Ishikawa (cell line): ENCODE data around the gene KIF9.

Experiments
- CEBPB ChIP-seq: IDR thresholded peaks from 2 replicates; pipeline ENCODE4 v1.6.1; 2012
- CREB1 ChIP-seq: IDR thresholded peaks from 2 replicates; pipeline ENCODE4 v1.6.1; 2012; ENCODE audit warnings: low read depth
- EP300 ChIP-seq: IDR thresholded peaks from 2 replicates; pipeline ENCODE4 v1.6.1; 2012; ENCODE audit warnings: borderline replicate concordance
- FOXM1 ChIP-seq: IDR thresholded peaks from 2 replicates; pipeline ENCODE4 v1.6.1; 2012; ENCODE audit warnings: low read depth, borderline replicate concordance
- RAD21 ChIP-seq: IDR thresholded peaks from 2 replicates; pipeline ENCODE4 v1.6.1; 2012; ENCODE audit warnings: low read depth
- REST ChIP-seq: IDR thresholded peaks from 2 replicates; pipeline ENCODE4 v1.6.1; 2012; ENCODE audit warnings: low read depth, mild to moderate bottlenecking
- TAF1 ChIP-seq: IDR thresholded peaks from 2 replicates; pipeline ENCODE4 v1.6.1; 2012; ENCODE audit warnings: low read depth, mild to moderate bottlenecking
- ZBTB7A ChIP-seq: IDR thresholded peaks from 2 replicates; pipeline ENCODE4 v1.6.1; 2012; ENCODE audit warnings: low read depth

GRCh38 chr3:47299381-47300318 lies 17.1 kb upstream of the KIF9 start:
- TF ChIP-seq REST (no peak), TAF1 (no peak), CEBPB (no peak), ZBTB7A (no peak), CREB1 (no peak), FOXM1 (no peak), RAD21 (no peak), EP300 (no peak)
